HUES6 (cell line): ENCODE measurements around the gene ZNF587B.
"Not testable (repeated sequence)": the region's sequence is repeated elsewhere in the genome, so short reads cannot be mapped to it uniquely, and the experiment has no call there.

ENCODE experiments used
- H3K27ac ChIP-seq: 2 replicates; pipeline ENCODE4 v1.7.0; 2013; ENCODE audit warnings: low read depth, mild to moderate bottlenecking, low read length, inconsistent platforms
- H3K27me3 ChIP-seq: 2 replicates; pipeline ENCODE4 v1.6.1; 2013; ENCODE audit warnings: low read length; ENCODE audit not compliant: control insufficient read depth, insufficient read depth
- H3K36me3 ChIP-seq: 2 replicates; pipeline ENCODE4 v1.6.1; 2013; ENCODE audit warnings: low read length; ENCODE audit not compliant: control insufficient read depth, insufficient read depth
- H3K4me1 ChIP-seq: 2 replicates; pipeline ENCODE4 v1.6.1; 2013; ENCODE audit warnings: low read length; ENCODE audit not compliant: control insufficient read depth, insufficient read depth
- H3K4me3 ChIP-seq: 2 replicates; pipeline ENCODE4 v1.5.1; 2013; ENCODE audit warnings: low read depth, low read length
- H3K9ac ChIP-seq: one replicate; pipeline ENCODE4 v1.6.1; 2013; ENCODE audit warnings: mild to moderate bottlenecking, low read length
- H3K9me3 ChIP-seq: 2 replicates; pipeline ENCODE4 v1.6.1; 2013; ENCODE audit warnings: low read depth, low read length; ENCODE audit not compliant: control insufficient read depth, insufficient read depth

Gene ZNF587B

GRCh38 chr19:57872450-57872849 lies 42.4 kb downstream of the ZNF587B start:
- Histone ChIP-seq H3K9me3 (peaks cover 74% of the 10 kb centered on the region), H3K4me3 (no peak overlapping the region), H3K36me3 (peaks cover 92% of the 10 kb centered on the region), H3K4me1 (no peaks in the 10 kb centered on the region), H3K9ac (no peak overlapping the region), H3K27ac (no peak overlapping the region), H3K27me3 (no peaks in the 10 kb centered on the region)

GRCh38 chr19:57873883-57874799 lies 44.0 kb downstream of the ZNF587B start:
- not testable (repeated sequence) for H3K9ac ChIP-seq, H3K27me3 ChIP-seq, H3K4me3 ChIP-seq, H3K4me1 ChIP-seq, H3K27ac ChIP-seq
- Histone ChIP-seq H3K9me3 (peaks cover 82% of the 10 kb centered on the region), H3K36me3 (peaks cover 95% of the 10 kb centered on the region)

- peaks cover 7% of the 10 kb centered on the region; the same call in 1 of the 2 replicates for H3K4me1 ChIP-seq
- peaks cover 18% of the 10 kb centered on the region; the same call in 1 of the 2 replicates for H3K9me3 ChIP-seq
- H3K27me3 ChIP-seq, result no peaks in the 10 kb centered on the region
- peaks cover 40% of the 10 kb centered on the region for H3K36me3 ChIP-seq
- H3K4me3 ChIP-seq, result peak overlapping the region; percentile 94
- peak overlapping the region; percentile 62; the same call in 1 of the 2 replicates for H3K27ac ChIP-seq
- H3K9ac ChIP-seq, result no peak overlapping the region
These were observed 55.9 kb downstream of the ZNF587B start for GRCh38 chr19:57886046-57886445.

- Histone ChIP-seq H3K9ac (peak overlapping the region; percentile 93), H3K27ac (peak overlapping the region; percentile 92)
These were observed 57.3 kb downstream of the ZNF587B start for GRCh38 chr19:57887195-57887941.

GRCh38 chr19:57888107-57888559 lies 58.0 kb downstream of the ZNF587B start:
- Histone ChIP-seq H3K9ac (peak overlapping the region; percentile 93), H3K9me3 (peaks cover 18% of the 10 kb centered on the region; the same call in 1 of the 2 replicates), H3K27me3 (no peaks in the 10 kb centered on the region), H3K36me3 (peaks cover 32% of the 10 kb centered on the region), H3K4me1 (peaks cover 12% of the 10 kb centered on the region; the same call in 1 of the 2 replicates), H3K27ac (peak overlapping the region; percentile 92), H3K4me3 (peak overlapping the region; percentile 94)

More at GRCh38 chr19:57887195-57887941, 57.3 kb downstream of the ZNF587B start:
- H3K27me3 ChIP-seq, result no peaks in the 10 kb centered on the region
- peak overlapping the region; percentile 94 for H3K4me3 ChIP-seq
- H3K36me3 ChIP-seq, result peaks cover 40% of the 10 kb centered on the region
- peaks cover 7% of the 10 kb centered on the region; the same call in 1 of the 2 replicates for H3K4me1 ChIP-seq
- H3K9me3 ChIP-seq, result peaks cover 18% of the 10 kb centered on the region; the same call in 1 of the 2 replicates

DNA sequence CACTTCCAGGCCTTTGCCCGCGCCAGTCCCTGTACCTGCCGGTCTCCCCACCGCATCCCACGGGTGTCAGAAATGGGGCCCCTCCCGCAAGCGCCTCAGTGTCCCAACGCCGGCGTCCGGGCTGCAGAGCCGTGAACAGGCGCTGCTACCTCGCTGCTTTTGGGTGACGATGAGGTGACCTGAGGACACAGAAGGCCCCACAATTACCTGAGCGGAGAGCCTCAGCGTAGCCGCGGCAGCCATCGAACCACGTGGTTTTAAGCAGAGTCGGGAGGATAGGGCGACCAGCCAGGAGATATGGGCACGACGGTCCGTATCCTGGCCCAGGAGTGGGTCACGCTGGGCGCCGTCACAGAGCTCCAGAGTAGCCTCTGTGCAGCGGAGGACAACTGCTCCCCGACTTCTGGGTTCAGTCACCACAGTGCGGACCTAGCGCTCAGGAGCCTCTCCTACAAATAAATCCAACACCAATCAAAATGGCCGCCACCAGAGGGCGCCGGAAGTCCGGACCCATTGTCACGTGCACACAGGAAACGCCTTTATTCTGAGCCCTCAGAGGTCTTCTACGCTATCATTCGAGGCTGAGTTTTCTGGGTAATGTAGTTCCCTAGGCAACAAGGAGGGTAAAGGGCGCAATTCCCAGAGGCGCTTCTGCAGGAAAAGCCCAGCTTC lies 58.6 kb downstream of the ZNF587B start, which contains the start of gene ZNF814:
ZNF814 (minus strand) TSS at position 478 of the 672 bp plus-strand sequence; CDS start at position 243, 235 bp downstream.
- peak within 1 kb of the TSS; percentile 92 for H3K27ac ChIP-seq

GRCh38 chr19:57890706-57891105 lies 60.6 kb downstream of the ZNF587B start:
- H3K4me3 ChIP-seq, H3K9me3 ChIP-seq, H3K9ac ChIP-seq: not testable (repeated sequence)

More for the DNA sequence above, 58.6 kb downstream of the ZNF587B start, which contains the start of gene ZNF814:
- Histone ChIP-seq H3K9ac (peak within 1 kb of the TSS; percentile 93), H3K4me3 (peak within 1 kb of the TSS; percentile 94), H3K36me3 (peaks cover 26% of the 10 kb centered on the region), H3K27me3 (no peaks in the 10 kb centered on the region), H3K9me3 (peaks cover 18% of the 10 kb centered on the region; the same call in 1 of the 2 replicates), H3K4me1 (peaks cover 12% of the 10 kb centered on the region; the same call in 1 of the 2 replicates)

More at GRCh38 chr19:57890706-57891105, 60.6 kb downstream of the ZNF587B start:
- H3K36me3 ChIP-seq, H3K27ac ChIP-seq, H3K27me3 ChIP-seq: not testable (repeated sequence)
- H3K4me1 ChIP-seq, result peaks cover 12% of the 10 kb centered on the region; the same call in 1 of the 2 replicates
